ENCODE results near the gene RGS19. TPM values are rescaled to one million over a fixed set of nuclear protein-coding genes. Genes with fewer than 3 reads are reported as not detected.

RGS19 gene
- total RNA-seq, 2 donors from 2014 or later: 9.1 to 14.5 TPM

DNA sequence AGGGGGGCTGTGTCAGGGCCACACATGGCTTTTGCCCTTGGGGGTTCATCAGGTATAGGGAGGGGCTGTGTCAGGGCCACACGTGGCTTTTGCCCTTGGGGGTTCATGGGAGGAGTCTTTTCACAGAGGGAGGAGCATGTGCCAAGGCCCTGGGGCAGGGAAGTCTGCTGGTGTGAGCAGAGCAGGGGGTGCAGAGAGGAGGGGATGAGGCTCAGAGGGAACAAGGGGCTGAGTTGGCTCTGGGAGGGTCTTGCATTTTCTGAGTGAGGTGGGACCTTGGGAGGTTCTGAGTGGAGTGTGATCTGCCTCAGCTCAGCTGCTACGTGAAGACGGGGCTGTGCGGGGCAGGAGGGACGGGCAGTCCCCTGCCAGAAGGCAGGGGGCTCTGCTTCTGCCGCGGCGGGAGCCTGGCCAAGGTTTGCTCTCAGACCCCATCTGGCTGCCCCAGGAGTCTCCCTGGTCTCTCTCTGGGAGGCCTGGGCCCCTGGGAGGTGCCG lies 23.9 kb downstream of the RGS19 start:
- Histone ChIP-seq H3K4me3 (no peak overlapping the region), H3K36me3 (replicated peaks in 1 of 2; ENCODE audit: insufficient read depth in 1 of 2, low read depth in 2 of 2) (no peaks in the 10 kb centered on the region), H3K27me3 (peaks cover 0 to 4% of the 10 kb centered on the region in 2 donors), H3K4me1 (peaks cover 12% of the 10 kb centered on the region), H3K9me3 (no peaks in the 10 kb centered on the region), H3K27ac (peak overlapping the region in 2 of 4 donors; percentile 43 to 44)
- no peak for DNase-seq
- WGBS, 2 donors: 63 to 75% methylated on average over 5 to 9 of the region's 9 CpGs
- ATAC-seq: no peak
- intact Hi-C loops (cut with DNase I): no loop called here
- TF ChIP-seq, protein P1, sequence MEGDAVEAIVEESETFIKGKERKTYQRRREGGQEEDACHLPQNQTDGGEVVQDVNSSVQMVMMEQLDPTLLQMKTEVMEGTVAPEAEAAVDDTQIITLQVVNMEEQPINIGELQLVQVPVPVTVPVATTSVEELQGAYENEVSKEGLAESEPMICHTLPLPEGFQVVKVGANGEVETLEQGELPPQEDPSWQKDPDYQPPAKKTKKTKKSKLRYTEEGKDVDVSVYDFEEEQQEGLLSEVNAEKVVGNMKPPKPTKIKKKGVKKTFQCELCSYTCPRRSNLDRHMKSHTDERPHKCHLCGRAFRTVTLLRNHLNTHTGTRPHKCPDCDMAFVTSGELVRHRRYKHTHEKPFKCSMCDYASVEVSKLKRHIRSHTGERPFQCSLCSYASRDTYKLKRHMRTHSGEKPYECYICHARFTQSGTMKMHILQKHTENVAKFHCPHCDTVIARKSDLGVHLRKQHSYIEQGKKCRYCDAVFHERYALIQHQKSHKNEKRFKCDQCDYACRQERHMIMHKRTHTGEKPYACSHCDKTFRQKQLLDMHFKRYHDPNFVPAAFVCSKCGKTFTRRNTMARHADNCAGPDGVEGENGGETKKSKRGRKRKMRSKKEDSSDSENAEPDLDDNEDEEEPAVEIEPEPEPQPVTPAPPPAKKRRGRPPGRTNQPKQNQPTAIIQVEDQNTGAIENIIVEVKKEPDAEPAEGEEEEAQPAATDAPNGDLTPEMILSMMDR (IDR thresholded peaks at IDR 0.05): no peak
- no peak for TF ChIP-seq POLR2A (IDR thresholded peaks at IDR 0.05)

DNA sequence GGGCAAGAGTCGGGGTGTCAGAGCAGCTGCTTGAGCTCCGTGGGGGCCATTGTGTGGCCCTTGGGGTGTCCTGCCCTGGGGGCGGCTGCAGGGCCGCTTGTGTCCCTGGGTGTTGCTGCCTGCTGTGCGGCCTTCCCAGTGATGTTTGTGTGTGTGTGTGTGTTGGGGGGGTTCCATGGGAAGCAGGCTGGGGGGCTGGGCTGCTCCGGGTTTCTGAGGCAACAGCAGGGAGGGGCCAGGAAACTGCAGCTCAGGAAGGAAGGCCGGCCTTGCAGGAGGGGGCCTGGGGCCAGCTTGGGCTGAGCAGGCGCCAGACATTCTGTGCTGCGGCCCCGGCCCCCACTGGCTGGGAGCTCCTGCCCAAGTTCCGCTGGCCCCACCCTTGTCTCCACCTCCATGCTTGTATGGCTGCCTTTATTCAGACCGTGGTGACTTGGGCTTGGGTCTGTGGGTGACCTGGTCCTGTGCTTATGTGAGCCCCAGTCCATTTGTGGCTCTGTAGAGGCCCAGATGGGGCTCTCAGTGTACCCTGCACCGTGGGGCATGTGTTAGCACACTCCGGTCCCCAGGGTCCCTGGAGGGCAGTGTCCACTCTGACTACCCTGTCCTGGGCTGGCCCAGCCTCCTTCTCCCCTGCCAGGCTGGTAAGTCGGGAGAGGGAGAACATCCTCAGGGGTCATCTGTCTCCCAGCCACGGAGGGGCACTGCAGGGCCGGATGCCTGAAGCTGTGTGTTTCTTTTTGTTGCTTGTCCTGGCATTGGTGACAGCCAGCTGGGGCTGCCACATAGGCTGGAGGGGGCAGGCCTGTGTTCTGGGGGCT lies 25.3 kb downstream of the RGS19 start:
- peak in 1 of 4 donors; percentile 25 for DNase-seq
- 13 to 36% methylated on average over 3 to 11 of the region's 17 CpGs for WGBS, 2 donors
- ATAC-seq: peak; percentile 15
- intact Hi-C loops (cut with DNase I): no loop called here
- Histone ChIP-seq H3K27me3 (peaks cover 0 to 7% of the 10 kb centered on the region in 2 donors), H3K4me1 (peaks cover 16% of the 10 kb centered on the region), H3K9me3 (no peaks in the 10 kb centered on the region), H3K36me3 (replicated peaks in 1 of 2; ENCODE audit: insufficient read depth in 1 of 2, low read depth in 2 of 2) (no peaks in the 10 kb centered on the region), H3K4me3 (no peak overlapping the region), H3K27ac (peak overlapping the region in 2 of 4 donors; percentile 36 to 43)
- TF ChIP-seq POLR2A (IDR thresholded peaks at IDR 0.05): peak in 2 of 3 donors; percentile 6 to 28
- TF ChIP-seq, protein P1 (IDR thresholded peaks at IDR 0.05): no peak

DNA sequence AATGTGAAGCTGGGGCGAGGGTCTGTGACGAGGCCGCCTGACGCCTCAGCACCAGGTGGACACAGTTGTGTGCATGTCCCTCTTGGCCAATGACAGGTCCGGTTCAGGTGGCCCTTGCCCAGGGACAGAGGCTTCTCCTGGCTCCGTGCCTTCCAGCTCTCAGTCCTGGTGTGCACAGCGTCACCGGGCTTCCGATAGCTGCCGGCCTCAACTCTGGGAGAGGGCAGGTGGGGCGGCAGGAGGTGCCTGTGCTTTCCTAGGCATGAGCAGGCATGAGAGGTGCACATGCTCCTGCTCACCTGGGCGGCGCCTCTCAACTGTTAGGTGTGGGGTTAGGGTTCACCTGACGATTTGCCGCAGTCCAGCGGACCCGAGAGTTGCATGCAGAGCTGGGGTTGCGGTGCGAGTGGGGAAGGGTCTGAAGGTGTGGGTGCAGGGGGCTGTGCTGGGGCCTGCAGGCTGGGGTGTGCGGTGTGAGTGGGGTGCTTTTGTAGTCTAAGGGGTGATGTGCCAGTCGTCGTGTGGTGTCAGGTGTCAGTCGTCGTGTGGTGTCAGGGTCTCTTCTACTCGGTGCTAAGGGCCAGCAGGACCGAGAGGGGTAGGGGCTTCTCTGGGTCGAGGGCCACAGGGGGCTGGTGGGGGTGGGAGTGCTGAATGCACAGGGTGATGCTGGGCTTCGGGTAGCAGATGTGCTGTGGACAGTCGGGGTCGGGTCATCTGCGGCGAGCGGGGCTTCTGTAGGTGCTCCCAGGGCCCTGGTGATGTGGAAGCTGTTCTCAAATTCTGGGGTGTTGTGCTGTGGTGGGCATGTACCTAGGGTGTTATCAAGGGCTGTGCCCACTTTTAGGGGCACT lies 26.1 kb downstream of the RGS19 start:
- 64 to 65% methylated on average over 18 to 33 of the region's 33 CpGs for whole genome bisulfite sequencing, 2 donors
- intact Hi-C loops (cut with DNase I): no loop called here

DNA sequence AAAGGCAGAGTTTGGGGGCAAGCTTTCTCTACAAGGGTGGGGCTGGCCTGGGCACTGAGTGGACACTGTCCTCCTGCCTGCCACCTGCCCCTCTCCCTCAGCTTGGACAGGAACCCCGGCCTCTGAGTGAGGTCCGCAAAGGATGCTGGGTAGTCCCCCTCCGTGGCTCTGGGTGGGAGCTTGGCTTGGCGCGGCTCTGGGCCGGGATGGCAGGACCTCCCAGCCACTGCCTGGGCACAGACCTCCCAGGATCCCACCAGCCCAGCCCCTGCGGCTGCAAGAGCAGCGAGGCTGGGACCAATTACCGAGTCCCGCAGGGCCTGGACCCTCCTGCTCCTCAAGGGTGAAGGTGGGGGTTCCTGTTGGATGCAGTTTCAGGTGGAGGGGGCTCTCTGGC lies 27.0 kb downstream of the RGS19 start:
- peak overlapping the region in 2 of 4 donors; percentile 36 to 44 for H3K27ac ChIP-seq
- H3K4me1 ChIP-seq: peaks cover 15% of the 10 kb centered on the region
- no peak for DNase-seq
- H3K27me3 ChIP-seq: peaks cover 0 to 12% of the 10 kb centered on the region in 2 donors
- TF ChIP-seq, protein P1 (IDR thresholded peaks at IDR 0.05): no peak
- no peak for TF ChIP-seq POLR2A (IDR thresholded peaks at IDR 0.05)
- no peaks in the 10 kb centered on the region for H3K36me3 ChIP-seq (replicated peaks in 1 of 2; ENCODE audit: insufficient read depth in 1 of 2, low read depth in 2 of 2)
- ATAC-seq: no peak
- no peak overlapping the region for H3K4me3 ChIP-seq
- intact Hi-C loops (cut with DNase I): no loop called here
- no peaks in the 10 kb centered on the region for H3K9me3 ChIP-seq
- WGBS, 2 donors: 78% methylated on average over 10 of the region's 10 CpGs; no CpG with 5 or more reads in 1 of the 2 donors

More for the DNA sequence above, 26.1 kb downstream of the RGS19 start:
- DNase-seq (no peak), ATAC-seq (no peak)
- TF ChIP-seq, protein P1 (IDR thresholded peaks at IDR 0.05): no peak
- TF ChIP-seq POLR2A (IDR thresholded peaks at IDR 0.05): no peak
- peak overlapping the region in 2 of 4 donors; percentile 36 to 44 for H3K27ac ChIP-seq
- no peak overlapping the region for H3K4me3 ChIP-seq
- H3K27me3 ChIP-seq: peaks cover 0 to 7% of the 10 kb centered on the region in 2 donors
- peaks cover 20% of the 10 kb centered on the region for H3K4me1 ChIP-seq
- no peaks in the 10 kb centered on the region for H3K9me3 ChIP-seq
- H3K36me3 ChIP-seq (replicated peaks in 1 of 2; ENCODE audit: insufficient read depth in 1 of 2, low read depth in 2 of 2): no peaks in the 10 kb centered on the region

Data from body of pancreas (tissue), 4 donors.